NCI-H2196 treated with DMSO at 0.1 percent for 48 hours (cell line): Measurements from ENCODE around the gene DHX29.
A peak's percentile ranks its signal among the peaks of the same experiment; 100 is the strongest.

ENCODE experiments used
- DNase-seq: peaks from one replicate; lab custom pipeline; 2025; ENCODE audit not compliant: unreplicated experiment; lab: John Stamatoyannopoulos, UW

Gene DHX29

GRCh38 chr5:55232985-55233928 lies 74.2 kb downstream of the DHX29 start, which contains the start of gene CCNO:
Gene CCNO, minus strand, starts transcription at chr5:55233608. Its CDS starts 85 bp downstream, at chr5:55233523.
- DNase-seq = peak; percentile 60

GRCh38 chr5:55232271-55232984 lies 75.1 kb downstream of the DHX29 start:
- DNase-seq = no peak

- no peak for DNase-seq
These were observed 75.6 kb downstream of the DHX29 start for GRCh38 chr5:55231919-55232270.

GRCh38 chr5:55231029-55231918 lies 76.2 kb downstream of the DHX29 start:
- DNase-seq = no peak

GRCh38 chr5:55230086-55230629 lies 77.3 kb downstream of the DHX29 start:
- DNase-seq = no peak

GRCh38 chr5:55227664-55228430 lies 79.6 kb downstream of the DHX29 start:
- DNase-seq = no peak

- DNase-seq = peak; percentile 40
These were observed 80.4 kb downstream of the DHX29 start, which contains the start of gene MCIDAS for GRCh38 chr5:55226934-55227663. Gene MCIDAS, minus strand, starts transcription at chr5:55227315. Its CDS starts 177 bp downstream, at chr5:55227138.

GRCh38 chr5:55226027-55226933 lies 81.2 kb downstream of the DHX29 start:
- peak; percentile 27 for DNase-seq

GRCh38 chr5:55225346-55225745 lies 82.1 kb downstream of the DHX29 start:
- DNase-seq = no peak

GRCh38 chr5:55223812-55224240 lies 83.7 kb downstream of the DHX29 start:
- no peak for DNase-seq

GRCh38 chr5:55222985-55223811 lies 84.3 kb downstream of the DHX29 start:
- DNase-seq = no peak

GRCh38 chr5:55222092-55222984 lies 85.2 kb downstream of the DHX29 start:
- DNase-seq = no peak

GRCh38 chr5:55220433-55221185 lies 86.9 kb downstream of the DHX29 start:
- DNase-seq = no peak

- no peak for DNase-seq
These were observed 87.7 kb downstream of the DHX29 start for GRCh38 chr5:55219770-55220169.

- peak; percentile 9 for DNase-seq
These were observed 88.5 kb downstream of the DHX29 start for GRCh38 chr5:55218967-55219366.
